ENCODE data around the gene PSMB10.

The PSMB10 gene

GRCh38 chr16:67951485-67951884, 14.8 kb upstream of the PSMB10 start:
- TF ChIP-seq, protein P1, sequence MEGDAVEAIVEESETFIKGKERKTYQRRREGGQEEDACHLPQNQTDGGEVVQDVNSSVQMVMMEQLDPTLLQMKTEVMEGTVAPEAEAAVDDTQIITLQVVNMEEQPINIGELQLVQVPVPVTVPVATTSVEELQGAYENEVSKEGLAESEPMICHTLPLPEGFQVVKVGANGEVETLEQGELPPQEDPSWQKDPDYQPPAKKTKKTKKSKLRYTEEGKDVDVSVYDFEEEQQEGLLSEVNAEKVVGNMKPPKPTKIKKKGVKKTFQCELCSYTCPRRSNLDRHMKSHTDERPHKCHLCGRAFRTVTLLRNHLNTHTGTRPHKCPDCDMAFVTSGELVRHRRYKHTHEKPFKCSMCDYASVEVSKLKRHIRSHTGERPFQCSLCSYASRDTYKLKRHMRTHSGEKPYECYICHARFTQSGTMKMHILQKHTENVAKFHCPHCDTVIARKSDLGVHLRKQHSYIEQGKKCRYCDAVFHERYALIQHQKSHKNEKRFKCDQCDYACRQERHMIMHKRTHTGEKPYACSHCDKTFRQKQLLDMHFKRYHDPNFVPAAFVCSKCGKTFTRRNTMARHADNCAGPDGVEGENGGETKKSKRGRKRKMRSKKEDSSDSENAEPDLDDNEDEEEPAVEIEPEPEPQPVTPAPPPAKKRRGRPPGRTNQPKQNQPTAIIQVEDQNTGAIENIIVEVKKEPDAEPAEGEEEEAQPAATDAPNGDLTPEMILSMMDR (IDR thresholded peaks at IDR 0.05; ENCODE audit: low read depth, low read length, missing control alignments), result no peak
- no peak overlapping the region for H3K4me3 ChIP-seq (replicated peaks; ENCODE audit: low read depth, low read length)
- no peak for DNase-seq (ENCODE audit: extremely low read depth, low read depth)

DNA sequence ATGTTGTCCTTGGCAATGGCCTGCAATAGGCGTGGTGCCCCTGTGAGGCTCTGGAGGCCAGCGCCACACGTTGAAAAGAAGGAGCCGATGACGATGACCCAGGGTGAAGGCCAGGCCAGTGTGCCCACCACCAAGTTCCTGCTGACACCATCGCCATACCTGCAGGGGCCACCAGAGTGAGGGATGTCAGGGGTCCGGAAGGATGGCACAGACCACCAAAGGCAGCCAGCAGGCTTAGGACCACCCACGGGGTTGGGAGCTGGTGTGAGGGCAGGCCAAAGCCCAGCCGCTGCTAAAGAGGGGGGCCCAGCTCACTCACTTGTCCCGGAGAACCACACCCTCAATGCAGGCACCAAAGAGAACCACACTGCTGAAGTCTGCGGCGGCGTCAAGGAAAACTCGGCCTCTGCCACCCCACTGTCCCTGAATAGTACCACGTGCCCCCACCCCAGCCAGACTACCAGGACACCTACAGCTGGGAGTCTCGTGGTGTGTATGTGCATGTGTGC, 13.7 kb upstream of the PSMB10 start:
- H3K4me3 ChIP-seq (replicated peaks; ENCODE audit: low read depth, low read length), result no peak overlapping the region
- no peak for DNase-seq (ENCODE audit: extremely low read depth, low read depth)
- TF ChIP-seq, protein P1 (IDR thresholded peaks at IDR 0.05; ENCODE audit: low read depth, low read length, missing control alignments), result no peak

DNA sequence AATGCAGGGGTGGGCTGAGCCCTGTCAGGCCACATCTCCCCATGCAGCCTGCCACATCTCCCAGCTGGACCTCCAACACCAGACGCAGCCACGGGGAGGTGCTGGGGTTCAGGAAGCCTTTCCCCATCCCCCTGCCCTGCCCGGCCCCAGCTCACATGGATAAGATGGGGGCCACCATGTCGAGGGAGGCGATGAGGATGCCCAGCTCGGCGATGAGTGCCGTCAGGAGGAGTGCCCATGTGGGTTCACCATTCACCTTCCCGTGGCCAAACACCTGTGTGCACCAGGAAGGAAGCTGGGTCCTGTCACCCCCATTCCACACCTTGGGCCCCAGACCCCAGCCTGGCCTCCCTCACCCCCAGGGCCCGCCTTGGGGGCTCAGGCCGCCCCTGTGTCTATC, 13.0 kb upstream of the PSMB10 start:
- DNase-seq (ENCODE audit: extremely low read depth, low read depth), result no peak
- TF ChIP-seq, protein P1 (IDR thresholded peaks at IDR 0.05; ENCODE audit: low read depth, low read length, missing control alignments), result no peak
- H3K4me3 ChIP-seq (replicated peaks; ENCODE audit: low read depth, low read length), result no peak overlapping the region

GRCh38 chr16:67948015-67948414, 11.4 kb upstream of the PSMB10 start:
- DNase-seq (ENCODE audit: extremely low read depth, low read depth), result no peak
- H3K4me3 ChIP-seq (replicated peaks; ENCODE audit: low read depth, low read length), result no peak overlapping the region
- TF ChIP-seq, protein P1 (IDR thresholded peaks at IDR 0.05; ENCODE audit: low read depth, low read length, missing control alignments), result no peak

- TF ChIP-seq, protein P1 (IDR thresholded peaks at IDR 0.05; ENCODE audit: low read depth, low read length, missing control alignments), result no peak
- no peak overlapping the region for H3K4me3 ChIP-seq (replicated peaks; ENCODE audit: low read depth, low read length)
- no peak for DNase-seq (ENCODE audit: extremely low read depth, low read depth)
Observed at GRCh38 chr16:67946966-67947558, 10.4 kb upstream of the PSMB10 start.

GRCh38 chr16:67946128-67946569, 9.5 kb upstream of the PSMB10 start:
- no peak overlapping the region for H3K4me3 ChIP-seq (replicated peaks; ENCODE audit: low read depth, low read length)
- TF ChIP-seq, protein P1 (IDR thresholded peaks at IDR 0.05; ENCODE audit: low read depth, low read length, missing control alignments), result no peak
- no peak for DNase-seq (ENCODE audit: extremely low read depth, low read depth)
